ENCODE results near the gene RGL4. TPM values are rescaled to one million over a fixed set of nuclear protein-coding genes. Genes with fewer than 3 reads are reported as not detected.

The RGL4 gene
- total RNA-seq, 1 donor from 2014 or later: 6.9 TPM

Other genes with a start within 250 kb of the RGL4 start
- gene IGLL1, start 110.7 kb upstream of the RGL4 start, total RNA-seq: not detected in 2 replicates
- gene DRICH1, start 58.7 kb upstream of the RGL4 start, total RNA-seq: 0.24 and 0.61 TPM in 2 replicates
- 2.5 and 2.6 TPM in 2 replicates for gene ZNF70, start 60.1 kb downstream of the RGL4 start, total RNA-seq
- not detected in 2 replicates for gene VPREB3, start 63.4 kb downstream of the RGL4 start, total RNA-seq
- gene C22orf15, start 72.0 kb downstream of the RGL4 start, total RNA-seq: 0.16 and 0.19 TPM in 2 replicates
- gene CHCHD10, start 77.0 kb downstream of the RGL4 start, total RNA-seq: 122 and 126 TPM in 2 replicates
- 0.50 and 0.70 TPM in 2 replicates for gene MMP11, start 81.8 kb downstream of the RGL4 start, total RNA-seq
- 89.9 and 92.2 TPM in 2 replicates for gene SMARCB1, start 96.0 kb downstream of the RGL4 start, total RNA-seq
- gene DERL3, start 148.0 kb downstream of the RGL4 start, total RNA-seq: 13.4 and 14.8 TPM in 2 replicates
- 8.0 and 9.3 TPM in 2 replicates for gene SLC2A11, start 166.9 kb downstream of the RGL4 start, total RNA-seq
- gene MIF, start 203.4 kb downstream of the RGL4 start, total RNA-seq: 1,352 and 1,382 TPM in 2 replicates

Measured in activated CD4-positive, alpha-beta T cell treated with anti-CD3 and anti-CD28 coated beads, Interleukin-2, amount 10 ng/mL, durations not matched to agents 24 days and 14 days (primary cell).